B cell (primary cell): ENCODE results near the gene EXOC4.

Experiments
- CTCF ChIP-seq: fragments of 200-600 bp; IDR thresholded peaks from one replicate; pipeline ENCODE4 v1.8.0; 2022; ENCODE audit warnings: antibody characterized with exemption, mild to moderate bottlenecking
- EZH2 ChIP-seq: IDR thresholded peaks from 2 replicates; pipeline ENCODE4 v1.6.1; 2012; ENCODE audit warnings: borderline replicate concordance, low read depth, mild to moderate bottlenecking, moderate library complexity, low read length; ENCODE audit not compliant: insufficient read depth, poor library complexity, severe bottlenecking

- TF ChIP-seq CTCF (no peak), EZH2 (no peak)
These were observed 577.2 kb downstream of the EXOC4 start for GRCh38 chr7:133830081-133830480.
